Loucy (cell line): ENCODE data around the gene DGKB.

Source experiments
- H2AFZ ChIP-seq: fragments of 200-600 bp; sonication (generic); 2 replicates; pipeline ENCODE4 v1.6.0; 2016; ENCODE audit warnings: antibody characterized with exemption, mild to moderate bottlenecking, low read length, moderate library complexity
- H3F3A ChIP-seq: fragments of 200-600 bp; 2 replicates; pipeline ENCODE4 v1.6.0; 2016; ENCODE audit warnings: antibody characterized with exemption, low read depth, mild to moderate bottlenecking
- H3K27me3 ChIP-seq: fragments of 200-600 bp; sonication (generic); 2 replicates; pipeline ENCODE4 v1.6.1; 2014; ENCODE audit warnings: low read length, mild to moderate bottlenecking; ENCODE audit not compliant: insufficient read depth, poor library complexity, severe bottlenecking
- H3K36me3 ChIP-seq: fragments of 200-600 bp; sonication (generic); 2 replicates; pipeline ENCODE4 v1.6.1; 2016; ENCODE audit warnings: low read length; ENCODE audit not compliant: insufficient read depth
- H3K4me1 ChIP-seq: fragments of 200-600 bp; sonication (generic); 2 replicates; pipeline ENCODE4 v1.5.1; 2014; ENCODE audit warnings: low read length, mild to moderate bottlenecking; ENCODE audit not compliant: insufficient read depth, poor library complexity, severe bottlenecking
- H3K4me2 ChIP-seq: fragments of 200-600 bp; sonication (generic); 2 replicates; pipeline ENCODE4 v1.6.0; 2014; ENCODE audit warnings: antibody characterized with exemption, low read length, low read depth, mild to moderate bottlenecking; ENCODE audit not compliant: poor library complexity, severe bottlenecking
- H3K4me3 ChIP-seq: fragments of 200-600 bp; sonication (generic); 2 replicates; pipeline ENCODE4 v1.5.1; 2014; ENCODE audit warnings: low read length, mild to moderate bottlenecking, mixed read lengths; ENCODE audit not compliant: poor library complexity, severe bottlenecking
- H3K79me2 ChIP-seq: fragments of 200-600 bp; sonication (generic); 2 replicates; pipeline ENCODE4 v1.6.1; 2014; ENCODE audit warnings: low read length; ENCODE audit not compliant: insufficient read depth
- H3K9ac ChIP-seq: fragments of 200-600 bp; sonication (generic); 2 replicates; pipeline ENCODE4 v1.6.0; 2014; ENCODE audit warnings: mild to moderate bottlenecking, low read depth, low read length, moderate library complexity; ENCODE audit not compliant: poor library complexity, severe bottlenecking
- H3K9me2 ChIP-seq: fragments of 200-600 bp; sonication (generic); replicated peaks from 2 replicates; pipeline ENCODE4 v1.6.1; 2016; ENCODE audit warnings: low read depth, low read length, mixed read lengths
- H3K9me3 ChIP-seq: fragments of 200-600 bp; sonication (generic); 2 replicates; pipeline ENCODE4 v1.6.1; 2014; ENCODE audit warnings: mild to moderate bottlenecking, antibody characterized with exemption, low read length, low read depth; ENCODE audit not compliant: insufficient read depth
- H4K20me1 ChIP-seq: fragments of 200-600 bp; sonication (generic); 2 replicates; pipeline ENCODE4 v1.6.0; 2014; ENCODE audit warnings: antibody characterized with exemption, low read length, mild to moderate bottlenecking; ENCODE audit not compliant: insufficient read depth, poor library complexity, severe bottlenecking
- EZH2phosphoT487 ChIP-seq: fragments of 200-600 bp; IDR thresholded peaks from 2 replicates; pipeline ENCODE4 v1.6.1; 2018; ENCODE audit warnings: antibody characterized with exemption, mild to moderate bottlenecking, moderate library complexity, borderline replicate concordance
- TF ChIP-seq, protein P1 (sequence below): fragments of 200-600 bp; sonication (generic); conservative IDR thresholded peaks from 2 replicates; pipeline ENCODE4 v1.5.1; 2014; ENCODE audit warnings: mild to moderate bottlenecking, antibody characterized with exemption, low read length

The DGKB gene

DNA sequence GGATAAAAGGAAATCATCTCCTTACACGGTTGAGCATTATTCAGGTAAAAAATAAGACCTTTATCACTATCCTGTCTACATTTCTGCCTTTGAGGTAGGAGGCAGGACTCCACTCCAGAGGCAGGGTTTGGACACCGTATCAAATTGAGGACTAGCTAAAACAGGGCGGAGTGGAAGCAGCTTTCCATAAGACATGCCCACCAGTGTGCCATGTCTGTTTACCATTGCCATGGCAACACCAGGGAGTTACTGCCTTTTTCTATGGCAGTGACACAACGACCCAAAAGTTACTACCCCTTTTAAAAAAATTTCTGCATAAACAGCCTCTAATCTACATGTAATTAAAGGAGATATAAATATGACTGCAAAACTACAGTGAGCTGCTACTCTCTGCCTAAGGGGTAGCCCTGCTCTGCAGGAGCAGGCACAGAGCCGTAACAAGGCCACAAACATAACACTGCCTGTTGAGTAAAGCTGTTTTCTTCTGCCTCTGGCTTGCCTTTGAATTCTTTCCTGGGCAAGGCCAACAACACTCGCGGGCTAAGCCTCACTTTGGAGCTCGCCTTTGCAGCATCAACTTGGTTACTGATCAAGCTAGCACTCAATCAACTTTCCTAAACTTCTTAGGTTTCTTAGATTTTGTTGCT lies 26.5 kb downstream of the DGKB start:
- no peaks in the 10 kb centered on the region for H3K4me1 ChIP-seq
- H3K9ac ChIP-seq: no peak overlapping the region
- H3K4me2 ChIP-seq: no peak overlapping the region
- H3K27me3 ChIP-seq: no peaks in the 10 kb centered on the region
- no peaks in the 10 kb centered on the region for H4K20me1 ChIP-seq
- H3K9me3 ChIP-seq: no peaks in the 10 kb centered on the region
- H2AFZ ChIP-seq: no peak overlapping the region
- H3F3A ChIP-seq: no peaks in the 10 kb centered on the region
- H3K4me3 ChIP-seq: no peak overlapping the region
- H3K9me2 ChIP-seq: no peaks in the 10 kb centered on the region
- H3K36me3 ChIP-seq: no peaks in the 10 kb centered on the region
- no peaks in the 10 kb centered on the region for H3K79me2 ChIP-seq
- TF ChIP-seq EZH2phosphoT487: no peak
- TF ChIP-seq, protein P1, sequence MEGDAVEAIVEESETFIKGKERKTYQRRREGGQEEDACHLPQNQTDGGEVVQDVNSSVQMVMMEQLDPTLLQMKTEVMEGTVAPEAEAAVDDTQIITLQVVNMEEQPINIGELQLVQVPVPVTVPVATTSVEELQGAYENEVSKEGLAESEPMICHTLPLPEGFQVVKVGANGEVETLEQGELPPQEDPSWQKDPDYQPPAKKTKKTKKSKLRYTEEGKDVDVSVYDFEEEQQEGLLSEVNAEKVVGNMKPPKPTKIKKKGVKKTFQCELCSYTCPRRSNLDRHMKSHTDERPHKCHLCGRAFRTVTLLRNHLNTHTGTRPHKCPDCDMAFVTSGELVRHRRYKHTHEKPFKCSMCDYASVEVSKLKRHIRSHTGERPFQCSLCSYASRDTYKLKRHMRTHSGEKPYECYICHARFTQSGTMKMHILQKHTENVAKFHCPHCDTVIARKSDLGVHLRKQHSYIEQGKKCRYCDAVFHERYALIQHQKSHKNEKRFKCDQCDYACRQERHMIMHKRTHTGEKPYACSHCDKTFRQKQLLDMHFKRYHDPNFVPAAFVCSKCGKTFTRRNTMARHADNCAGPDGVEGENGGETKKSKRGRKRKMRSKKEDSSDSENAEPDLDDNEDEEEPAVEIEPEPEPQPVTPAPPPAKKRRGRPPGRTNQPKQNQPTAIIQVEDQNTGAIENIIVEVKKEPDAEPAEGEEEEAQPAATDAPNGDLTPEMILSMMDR: no peak

DNA sequence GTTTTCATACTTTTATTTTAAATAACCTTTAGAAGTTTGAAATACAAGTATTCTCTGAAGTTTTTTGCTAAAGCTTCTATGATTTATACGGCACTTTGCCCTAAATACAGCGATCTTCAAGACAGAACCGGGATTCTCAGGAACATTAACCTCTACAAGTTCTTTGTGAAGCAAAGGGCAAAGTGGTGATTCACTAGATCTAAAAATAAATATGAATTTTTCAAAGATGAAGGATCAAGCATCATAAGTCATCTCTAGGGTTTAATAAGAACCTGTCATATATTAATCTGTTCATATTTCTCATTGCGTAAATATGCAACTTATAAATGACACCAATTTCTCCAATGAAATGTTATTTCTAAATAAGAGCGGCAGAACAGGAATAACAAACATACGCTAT lies 30.7 kb downstream of the DGKB start:
- no peak overlapping the region for H3K9ac ChIP-seq
- H2AFZ ChIP-seq: no peak overlapping the region
- no peak for TF ChIP-seq EZH2phosphoT487
- TF ChIP-seq, protein P1: no peak
- no peaks in the 10 kb centered on the region for H3K79me2 ChIP-seq
- H4K20me1 ChIP-seq: no peaks in the 10 kb centered on the region
- no peaks in the 10 kb centered on the region for H3K27me3 ChIP-seq
- H3K36me3 ChIP-seq: no peaks in the 10 kb centered on the region
- H3K4me2 ChIP-seq: no peak overlapping the region
- H3K4me1 ChIP-seq: no peaks in the 10 kb centered on the region
- no peaks in the 10 kb centered on the region for H3F3A ChIP-seq
- H3K9me2 ChIP-seq: no peaks in the 10 kb centered on the region
- no peaks in the 10 kb centered on the region for H3K9me3 ChIP-seq
- no peak overlapping the region for H3K4me3 ChIP-seq

DNA sequence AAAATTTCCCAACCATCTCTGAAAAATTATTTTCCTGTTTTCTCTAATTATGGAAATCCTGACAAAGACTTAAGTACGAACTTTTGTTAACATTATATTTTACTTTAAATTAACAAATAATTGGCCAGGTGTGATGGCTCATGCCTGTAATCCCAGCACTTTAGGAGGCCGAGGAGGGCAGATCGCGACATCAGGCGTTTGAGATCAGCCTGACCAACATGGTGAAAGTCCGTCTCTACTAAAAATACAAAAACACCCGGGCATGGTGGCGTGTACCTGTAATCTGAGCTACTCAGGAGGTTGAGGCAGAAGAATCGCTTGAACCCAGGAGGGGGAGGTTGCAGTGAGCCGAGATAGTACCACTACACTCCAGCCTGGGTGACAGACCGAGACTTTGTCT lies 32.2 kb downstream of the DGKB start:
- H3F3A ChIP-seq: no peaks in the 10 kb centered on the region
- TF ChIP-seq EZH2phosphoT487: no peak
- TF ChIP-seq, protein P1: no peak
- no peak overlapping the region for H3K9ac ChIP-seq
- H3K79me2 ChIP-seq: no peaks in the 10 kb centered on the region
- no peak overlapping the region for H2AFZ ChIP-seq
- H3K36me3 ChIP-seq: no peaks in the 10 kb centered on the region
- H3K9me3 ChIP-seq: no peaks in the 10 kb centered on the region
- H3K9me2 ChIP-seq: no peaks in the 10 kb centered on the region
- H3K27me3 ChIP-seq: no peaks in the 10 kb centered on the region
- H3K4me1 ChIP-seq: no peaks in the 10 kb centered on the region
- no peak overlapping the region for H3K4me2 ChIP-seq
- H3K4me3 ChIP-seq: no peak overlapping the region
- no peaks in the 10 kb centered on the region for H4K20me1 ChIP-seq
